Measurements from ENCODE around the gene COL2A1.
A peak's percentile ranks its signal among the peaks of the same experiment; 100 is the strongest.

Gene COL2A1

GRCh38 chr12:47943623-47944340, 60.5 kb downstream of the COL2A1 start:
- no peak for DNase-seq

- no peak for DNase-seq
These were observed 61.6 kb downstream of the COL2A1 start for GRCh38 chr12:47942614-47943225.

- DNase-seq = no peak
These were observed 62.2 kb downstream of the COL2A1 start for GRCh38 chr12:47941871-47942613.

- DNase-seq = no peak
These were observed 62.8 kb downstream of the COL2A1 start for GRCh38 chr12:47941475-47941780.

GRCh38 chr12:47940773-47941474, 63.4 kb downstream of the COL2A1 start:
- DNase-seq = no peak

- DNase-seq = no peak
These were observed 65.2 kb downstream of the COL2A1 start for GRCh38 chr12:47939009-47939601.

GRCh38 chr12:47938594-47938993, 65.7 kb downstream of the COL2A1 start:
- DNase-seq = no peak

GRCh38 chr12:47938093-47938492, 66.2 kb downstream of the COL2A1 start:
- peak; percentile 81 for DNase-seq

- DNase-seq = peak; percentile 69
These were observed 69.1 kb downstream of the COL2A1 start for GRCh38 chr12:47935184-47935583.

GRCh38 chr12:47931187-47931586, 73.1 kb downstream of the COL2A1 start:
- no peak for DNase-seq

- DNase-seq = no peak
These were observed 73.6 kb downstream of the COL2A1 start for GRCh38 chr12:47930634-47931033.

GRCh38 chr12:47927346-47927745, 76.9 kb downstream of the COL2A1 start:
- DNase-seq = no peak
